ENCODE measurements around the gene EBF3.

EBF3 gene

DNA sequence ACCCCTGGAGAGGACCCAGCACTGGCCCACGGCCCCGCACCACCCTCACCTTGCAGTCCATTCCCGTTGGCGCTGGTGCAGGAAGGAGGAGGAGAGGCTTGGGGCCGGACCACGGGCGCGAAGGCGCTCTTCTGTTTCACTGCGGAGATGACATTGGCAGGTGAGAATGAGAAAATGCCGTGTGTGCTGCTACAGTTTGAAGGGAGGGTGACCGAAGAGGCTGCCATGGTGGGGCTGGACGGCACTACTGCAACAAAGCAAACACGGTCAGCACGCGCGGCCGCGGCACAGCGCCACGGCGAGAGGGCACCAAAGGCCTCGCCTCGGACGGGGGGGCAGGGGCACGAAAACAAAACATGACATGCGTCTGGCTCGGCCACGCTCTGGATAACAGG, 123.9 kb downstream of the EBF3 start:
- no peak for DNase-seq

- DNase-seq: no peak
These were observed 124.5 kb downstream of the EBF3 start for GRCh38 chr10:129839285-129840195.

- DNase-seq: no peak
These were observed 125.3 kb downstream of the EBF3 start for GRCh38 chr10:129838794-129839193.

DNA sequence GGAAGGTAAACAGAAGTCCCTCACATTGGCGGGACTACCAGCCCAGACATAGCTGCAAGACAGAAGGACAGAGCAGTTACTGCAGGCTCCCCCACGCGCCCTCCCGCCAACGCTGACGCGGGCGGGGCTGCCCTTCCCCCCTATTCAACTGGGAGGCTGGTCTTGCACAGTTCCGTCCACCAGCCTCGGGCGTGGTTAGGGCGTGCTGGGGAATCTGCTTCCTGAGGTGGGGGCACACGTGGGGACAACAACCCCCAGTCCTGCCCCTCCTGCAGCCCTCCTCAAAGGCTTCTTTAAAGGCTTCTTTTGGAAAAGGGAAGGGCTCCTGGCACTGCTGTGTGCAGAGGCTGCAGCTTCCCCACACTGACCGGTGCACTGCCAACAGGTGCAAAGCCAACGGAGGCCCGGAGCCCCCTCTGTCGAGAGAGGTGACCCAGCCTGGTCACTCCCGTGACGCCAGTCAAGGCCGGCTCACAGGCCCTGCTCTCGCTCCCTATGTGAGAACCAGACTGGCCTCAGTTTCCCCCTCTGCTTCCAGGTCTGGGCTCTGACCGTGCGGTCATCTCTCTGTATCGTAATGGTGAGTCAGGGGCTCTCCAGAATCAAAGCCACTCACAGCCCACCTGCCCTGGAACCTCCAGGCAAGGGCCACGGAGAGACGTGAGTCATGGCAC, 126.0 kb downstream of the EBF3 start:
- no peak for DNase-seq

DNA sequence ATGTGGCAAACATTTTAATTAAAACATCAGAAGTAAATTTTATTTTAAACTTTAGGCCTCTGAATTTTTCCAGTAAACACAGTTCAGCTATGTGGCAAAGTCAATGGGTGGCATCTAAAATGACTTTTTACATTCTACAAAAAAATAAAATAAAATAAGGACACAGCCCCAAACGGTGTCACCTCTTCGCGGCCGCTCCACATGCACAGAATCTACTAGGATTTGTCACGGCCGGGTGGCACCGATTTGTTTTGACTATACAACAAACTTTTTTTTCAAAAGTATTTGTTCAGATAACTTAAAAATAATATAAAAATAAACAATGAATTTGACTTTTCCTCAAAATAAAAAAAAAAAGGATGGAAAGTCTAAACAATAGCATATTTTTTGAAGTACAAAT, 127.8 kb downstream of the EBF3 start:
- DNase-seq: no peak

DNA sequence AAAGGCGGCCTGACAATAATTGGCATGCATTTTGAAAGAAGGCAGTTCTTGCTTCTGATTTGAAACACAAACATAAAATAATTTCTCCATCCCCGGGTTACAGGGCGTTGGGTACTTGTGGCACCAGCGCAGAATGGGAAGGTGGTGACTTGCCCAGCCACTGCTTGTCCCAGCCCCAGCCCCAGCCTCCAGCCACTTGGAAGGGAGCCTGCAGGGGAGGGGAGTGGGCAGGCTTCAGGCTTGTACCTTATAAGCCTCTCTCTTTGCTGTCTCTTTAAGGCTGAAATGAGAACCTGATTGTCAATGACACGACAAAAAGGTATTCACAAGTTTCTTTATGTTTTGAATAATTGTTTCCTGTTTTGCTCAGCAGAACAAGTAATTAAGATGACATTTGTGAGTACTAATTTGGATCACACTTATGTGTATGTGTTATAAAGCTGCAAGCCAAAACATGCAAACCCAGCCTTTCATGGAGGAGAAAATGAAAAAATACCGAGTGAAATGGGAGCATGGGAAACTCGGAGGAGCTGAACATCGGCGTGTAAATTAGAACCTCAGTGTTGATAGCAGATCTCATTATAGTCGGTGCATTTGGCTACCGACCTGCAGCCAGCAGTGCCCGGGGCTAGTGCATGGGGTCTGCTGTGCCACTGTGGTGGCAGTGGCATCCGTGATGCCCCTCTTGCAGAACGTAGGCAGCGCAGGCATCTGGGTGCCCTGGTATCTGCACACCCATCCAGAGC, 129.9 kb downstream of the EBF3 start:
- no peak for DNase-seq

GRCh38 chr10:129833468-129833950, 130.6 kb downstream of the EBF3 start:
- no peak for DNase-seq

- DNase-seq: no peak
These were observed 131.3 kb downstream of the EBF3 start for GRCh38 chr10:129832573-129833467.

DNA sequence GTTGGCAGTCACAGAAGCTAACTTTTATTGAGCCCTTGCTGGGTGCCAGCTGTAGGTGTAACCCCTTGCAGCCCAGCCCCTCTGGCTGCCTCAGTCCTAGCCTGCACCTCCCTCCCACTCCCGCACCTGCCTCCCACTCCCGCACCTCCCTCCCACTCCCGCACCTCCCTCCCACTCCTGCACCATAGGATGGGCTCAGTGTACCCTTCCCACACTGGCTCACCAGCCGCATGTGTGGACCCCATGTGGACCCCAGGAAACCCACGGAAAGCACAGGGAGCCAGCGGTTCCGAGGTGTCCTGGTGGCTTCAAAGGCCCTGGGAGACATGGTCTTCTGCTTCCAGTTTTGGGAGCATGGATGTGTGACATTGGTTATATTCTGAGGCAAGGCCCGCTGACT, 132.9 kb downstream of the EBF3 start:
- DNase-seq: no peak

GRCh38 chr10:129825826-129826225, 138.2 kb downstream of the EBF3 start:
- DNase-seq: no peak

GRCh38 chr10:129825221-129825620, 138.9 kb downstream of the EBF3 start:
- no peak for DNase-seq

- no peak for DNase-seq
These were observed 143.6 kb downstream of the EBF3 start for GRCh38 chr10:129820451-129820850.

GRCh38 chr10:129816656-129817045, 147.4 kb downstream of the EBF3 start:
- DNase-seq: no peak

DNA sequence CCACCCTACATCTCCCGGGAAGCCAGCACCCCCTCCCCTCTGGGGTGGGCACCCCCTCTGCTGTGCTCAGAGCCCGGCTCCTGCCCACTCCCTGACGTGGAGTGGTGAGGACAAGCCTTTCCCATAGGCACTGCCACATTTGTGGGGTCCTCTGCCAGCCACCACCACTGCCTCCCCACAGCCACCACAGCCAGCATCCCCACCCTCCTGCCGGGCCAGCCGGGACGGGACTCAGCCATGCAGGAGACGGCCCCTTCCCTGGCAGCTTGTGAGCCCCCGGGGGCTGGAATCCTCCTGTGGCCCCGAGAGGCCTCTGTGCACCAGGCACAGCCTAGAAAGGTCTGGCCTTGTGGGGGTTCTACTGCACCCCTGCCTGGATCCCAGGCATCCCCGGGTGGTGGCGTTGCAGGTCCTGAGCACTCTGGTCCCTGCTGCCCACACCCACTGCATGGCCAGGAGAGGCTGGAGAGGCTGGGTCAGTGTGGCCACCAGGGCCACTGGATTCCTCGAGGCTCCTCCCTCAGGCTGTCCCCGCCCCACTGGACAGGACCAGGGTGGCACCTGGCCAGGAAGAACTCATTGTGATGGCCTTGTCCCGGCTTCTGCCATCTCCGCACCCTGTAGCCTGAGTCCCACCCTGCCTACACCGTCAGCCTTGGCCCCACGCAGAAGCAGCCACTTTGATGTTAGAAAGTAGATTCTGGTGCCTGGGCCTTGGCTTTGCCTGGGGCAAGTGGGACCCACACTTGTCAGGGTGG, 148.0 kb downstream of the EBF3 start:
- no peak for DNase-seq

DNA sequence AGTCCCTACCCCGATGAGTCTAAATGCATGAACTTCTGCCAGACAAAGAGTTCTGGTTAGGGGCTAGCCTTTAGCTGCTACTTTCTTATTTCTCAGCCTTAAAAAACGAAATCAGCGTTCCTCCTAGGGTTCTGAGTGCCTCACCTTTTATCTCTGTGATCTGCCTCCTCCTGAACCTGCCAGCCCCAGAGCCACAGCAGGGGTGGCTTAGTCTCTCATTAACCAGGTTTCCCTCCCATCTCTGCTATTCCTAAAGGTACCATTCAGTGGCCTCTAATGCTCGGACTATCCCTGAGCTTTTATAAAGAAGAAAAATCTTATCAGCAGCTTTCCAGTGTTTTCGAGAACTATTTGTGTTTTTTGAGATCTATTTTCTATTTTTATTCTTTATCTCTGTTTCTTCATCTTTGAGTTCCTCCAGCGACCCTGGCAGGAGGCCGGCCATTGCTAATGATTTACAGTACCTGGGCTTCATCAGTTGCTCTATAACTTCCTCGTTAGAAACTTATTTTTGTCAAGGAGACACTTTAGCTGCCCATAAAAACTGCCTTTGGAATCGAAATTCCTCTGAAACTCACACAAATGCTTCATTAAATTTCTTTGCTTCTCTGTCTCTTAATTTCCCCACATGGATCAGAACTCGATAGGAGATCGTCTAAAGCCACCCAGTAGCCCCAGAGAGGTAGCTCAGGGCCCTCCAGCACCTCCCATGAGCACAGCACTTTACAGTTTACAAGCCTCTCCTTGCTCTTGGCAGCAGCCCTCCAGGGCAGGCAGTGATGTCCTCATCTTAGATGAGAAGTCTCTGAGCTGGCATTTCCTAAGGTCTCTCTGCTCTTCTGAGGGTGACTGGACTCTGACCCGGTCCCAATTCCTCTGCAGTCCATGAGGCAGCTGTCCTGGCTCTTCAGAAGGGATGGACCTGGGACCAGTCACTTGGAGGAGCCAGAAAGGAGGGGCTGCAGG, 149.1 kb downstream of the EBF3 start:
- DNase-seq: no peak

DNA sequence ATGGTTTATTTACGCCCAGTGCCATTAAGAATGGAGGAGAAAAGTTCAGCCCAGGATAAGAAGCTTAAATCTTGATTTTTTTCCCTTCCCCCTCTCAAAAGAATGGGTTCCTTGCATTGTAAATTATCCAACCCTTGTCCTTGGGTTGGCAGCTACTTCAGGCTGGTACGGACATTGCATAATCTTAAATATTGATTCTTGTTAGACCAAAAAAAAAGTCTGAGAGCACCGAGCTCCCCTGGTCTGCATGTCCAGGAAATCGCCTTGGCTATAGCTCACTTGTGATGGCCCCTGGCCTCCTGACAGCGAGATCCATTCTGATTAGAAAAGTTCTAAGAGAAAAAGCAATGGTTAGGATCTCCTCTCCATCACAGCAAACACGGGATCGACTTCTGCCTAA, 151.7 kb downstream of the EBF3 start:
- DNase-seq: no peak

- DNase-seq: no peak
These were observed 152.9 kb downstream of the EBF3 start for GRCh38 chr10:129811208-129811607.

DNA sequence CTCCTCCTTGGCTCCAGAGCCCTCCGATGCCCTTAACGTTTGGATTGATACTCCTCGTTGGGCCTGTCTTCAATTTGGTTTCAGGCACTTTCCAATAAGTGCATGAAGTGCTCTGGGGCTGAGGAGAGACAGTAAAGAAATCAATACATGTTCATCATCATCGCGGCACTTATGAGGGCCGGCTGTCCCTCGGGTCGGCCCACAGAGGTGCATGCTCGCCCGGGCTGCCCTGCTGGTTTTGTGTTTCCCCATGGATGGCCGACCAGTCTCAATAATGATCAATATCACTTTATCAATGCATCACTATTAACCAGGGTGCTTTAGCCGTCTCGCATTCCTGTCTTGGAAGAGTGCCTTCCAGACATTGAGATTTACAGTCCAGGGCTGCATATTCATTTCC, 154.2 kb downstream of the EBF3 start:
- no peak for DNase-seq

DNA sequence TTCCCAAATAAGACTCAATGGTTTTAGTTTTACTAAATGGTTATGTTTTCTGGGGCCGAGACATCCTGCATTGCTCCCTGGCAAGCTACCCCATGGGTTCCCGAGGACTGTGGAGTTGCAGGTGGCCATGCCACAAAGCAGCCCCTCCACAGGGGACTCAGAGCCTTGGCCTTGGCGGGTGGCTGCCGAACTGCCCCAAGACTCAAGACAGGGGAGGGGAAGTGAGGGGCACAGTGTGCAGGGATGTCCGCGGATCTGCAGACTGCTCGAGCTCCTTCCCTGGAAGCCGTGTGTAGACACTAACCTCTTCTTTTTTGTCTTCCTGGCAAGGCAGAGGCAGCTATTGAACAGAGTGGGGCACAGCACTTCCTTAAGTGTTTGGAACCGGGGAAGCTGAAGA, 154.6 kb downstream of the EBF3 start:
- no peak for DNase-seq
